IPS DF 4.7 (cell line): ENCODE data around the gene TBXAS1.

ENCODE experiments used
- DNase-seq: peaks from one replicate; pipeline ENCODE4 v3.0.0-alpha.2; 2013; ENCODE audit warnings: low spot score; ENCODE audit errors: extremely low read depth

Gene TBXAS1

DNA sequence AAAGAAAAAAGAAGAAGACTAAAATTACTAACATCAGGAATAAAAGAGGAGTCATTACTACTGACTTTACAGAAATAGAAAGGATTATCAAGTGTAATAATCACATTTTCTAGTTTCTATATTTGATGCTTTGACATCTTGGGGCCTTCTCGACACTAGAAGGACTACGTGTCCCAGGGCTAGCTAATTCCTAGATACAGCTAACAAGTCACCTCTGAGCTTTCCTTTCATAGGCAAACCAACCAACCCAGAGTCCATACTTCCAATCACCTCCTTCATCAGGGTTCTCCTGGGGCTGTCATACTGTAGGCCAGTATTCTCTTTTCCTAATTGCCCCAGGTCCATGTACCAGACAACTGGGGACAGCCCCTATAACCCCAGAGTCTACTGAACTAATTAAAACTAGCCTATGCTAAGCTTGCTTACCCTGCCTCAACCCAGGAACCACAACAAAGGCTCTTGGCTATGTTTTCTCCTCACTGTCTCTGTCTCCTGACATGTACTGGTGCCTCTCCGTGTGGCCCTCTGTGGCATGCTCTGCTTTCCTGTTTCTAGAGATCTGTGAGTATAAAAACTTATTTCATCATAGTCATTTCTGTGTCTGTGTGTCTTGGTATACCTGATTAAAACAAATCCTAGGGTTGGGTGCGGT is 240.4 kb downstream of the TBXAS1 start:
- DNase-seq, result no peak
